ENCODE results near the gene MCHR1.
"Not testable (repeated sequence)": the region's sequence is repeated elsewhere in the genome, so short reads cannot be mapped to it uniquely, and the experiment has no call there.

The MCHR1 gene

GRCh38 chr22:40653361-40653760 is 25.9 kb upstream of the MCHR1 start:
- ChIA-PET POLR2A (no interaction called here), CTCF (interaction anchor here (0.8 to 7.7 kb wide), 4 partner anchors 30 to 246 kb away, joined by 3 to 80 read pairs (median 10); no protein-coding TSS in a partner anchor)
- H3K4me3 ChIP-seq (ENCODE audit: low read depth, low read length), result no peak overlapping the region
- no peak for DNase-seq (ENCODE audit: low read depth, low spot score)
- no peak for TF ChIP-seq CTCF (IDR thresholded peaks at IDR 0.05; ENCODE audit: insufficient read depth, low read length, missing control alignments)

GRCh38 chr22:40654522-40655167 is 24.6 kb upstream of the MCHR1 start:
- no peak overlapping the region for H3K4me3 ChIP-seq (ENCODE audit: low read depth, low read length)
- DNase-seq (ENCODE audit: low read depth, low spot score), result no peak
- POLR2A ChIA-PET, result no interaction called here
- peak; percentile 30 for TF ChIP-seq CTCF (IDR thresholded peaks at IDR 0.05; ENCODE audit: insufficient read depth, low read length, missing control alignments)
- CTCF ChIA-PET, result interaction anchor here (0.6 to 7.7 kb wide), 7 partner anchors 9 to 244 kb away, joined by 3 to 80 read pairs (median 10); no protein-coding TSS in a partner anchor

- POLR2A ChIA-PET; H3K4me3 ChIP-seq (ENCODE audit: low read depth, low read length); DNase-seq (ENCODE audit: low read depth, low spot score): not testable (repeated sequence)
- CTCF ChIA-PET, result interaction anchor here (1.2 to 4.6 kb wide), 3 partner anchors 10 to 55 kb away, joined by 3 to 19 read pairs (median 10); no protein-coding TSS in a partner anchor
These were observed 23.3 kb upstream of the MCHR1 start for GRCh38 chr22:40655941-40656340.

- H3K4me3 ChIP-seq (ENCODE audit: low read depth, low read length); DNase-seq (ENCODE audit: low read depth, low spot score); POLR2A ChIA-PET: not testable (repeated sequence)
- CTCF ChIA-PET, result interaction anchor here (2.0 to 4.6 kb wide), 3 partner anchors 9 to 243 kb away, joined by 6 to 19 read pairs (median 10); no protein-coding TSS in a partner anchor
These were observed 22.6 kb upstream of the MCHR1 start for GRCh38 chr22:40656651-40657050.

- no peak overlapping the region for H3K4me3 ChIP-seq (ENCODE audit: low read depth, low read length)
- DNase-seq (ENCODE audit: low read depth, low spot score), result no peak
- TF ChIP-seq CTCF (IDR thresholded peaks at IDR 0.05; ENCODE audit: insufficient read depth, low read length, missing control alignments), result no peak
- CTCF ChIA-PET, result interaction anchor here (0.8 kb wide), 1 partner anchor 222 kb away, joined by 3 read pairs; no protein-coding TSS in a partner anchor
- POLR2A ChIA-PET, result no interaction called here
These were observed 20.1 kb upstream of the MCHR1 start for GRCh38 chr22:40659166-40659565.

GRCh38 chr22:40660730-40661129 is 18.6 kb upstream of the MCHR1 start:
- ChIA-PET CTCF (interaction anchor here (0.9 kb wide), 1 partner anchor 148 kb away, joined by 3 read pairs; no protein-coding TSS in a partner anchor), POLR2A (no interaction called here)
- H3K4me3 ChIP-seq (ENCODE audit: low read depth, low read length), result no peak overlapping the region
- no peak for DNase-seq (ENCODE audit: low read depth, low spot score)
- no peak for TF ChIP-seq CTCF (IDR thresholded peaks at IDR 0.05; ENCODE audit: insufficient read depth, low read length, missing control alignments)

- no peak overlapping the region for H3K4me3 ChIP-seq (ENCODE audit: low read depth, low read length)
- TF ChIP-seq CTCF (IDR thresholded peaks at IDR 0.05; ENCODE audit: insufficient read depth, low read length, missing control alignments), result no peak
- DNase-seq (ENCODE audit: low read depth, low spot score), result no peak
- CTCF ChIA-PET, result no interaction called here
- POLR2A ChIA-PET, result no interaction called here
These were observed 17.6 kb upstream of the MCHR1 start for GRCh38 chr22:40661671-40662070.
